ENCODE measurements around the gene SDHA. TPM values are rescaled to one million over a fixed set of nuclear protein-coding genes. Genes with fewer than 3 reads are reported as not detected.
"Not testable (repeated sequence)": the region's sequence is repeated elsewhere in the genome, so short reads cannot be mapped to it uniquely, and the experiment has no call there.

The SDHA gene
- polyA plus RNA-seq, 2 of the 4 experiments (the other 2 are of a cell fraction) = 115 to 134 TPM

- Histone ChIP-seq H3K27ac (no peak overlapping the region), H3K9me3 (no peaks in the 10 kb centered on the region), H3K4me3 (0 out of 3 replicates have a peak overlapping the region, but pooled peaks have one; percentile 99), H3K4me2 (peak overlapping the region; percentile 81), H3K4me1 (peaks cover 20% of the 10 kb centered on the region)
- DNase-seq (ENCODE audit: low read depth in 1 of 2, low spot score in 1 of 2) = no peak
- no peak for ATAC-seq
- ChIA-PET POLR2A (interaction anchor here (2.4 kb wide), 1 partner anchor 51 kb away, joined by 11 read pairs; the partner anchor contains the start of gene PDCD6), CTCF (interaction anchor here (1.1 to 1.3 kb wide), 4 partner anchors 12 to 97 kb away, joined by 3 to 5 read pairs (median 4); no protein-coding TSS in a partner anchor)
- no peak for FAIRE-seq
- WGBS (ENCODE audit: missing lambda C conversion rate) = 68% methylated on average over 4 of the region's 4 CpGs
- TF ChIP-seq TP53 (CRISPR knock-in tag; IDR thresholded peaks at IDR 0.05) (no peak), TFCP2L1 (CRISPR knock-in tag; IDR thresholded peaks at IDR 0.05) (no peak), HEYL (CRISPR knock-in tag; IDR thresholded peaks at IDR 0.05) (no peak), HOXB5 (CRISPR knock-in tag; IDR thresholded peaks at IDR 0.05) (no peak), ZNF302 (CRISPR knock-in tag; IDR thresholded peaks at IDR 0.05) (no peak), RARB (CRISPR knock-in tag; IDR thresholded peaks at IDR 0.05) (no peak), KDM1A (IDR thresholded peaks at IDR 0.05; ENCODE audit: low read depth) (no peak), ELK1 (IDR thresholded peaks at IDR 0.05; ENCODE audit: low read depth, low read length) (no peak), ATOH8 (CRISPR knock-in tag; IDR thresholded peaks at IDR 0.05; ENCODE audit: low read depth) (no peak), JUN (IDR thresholded peaks at IDR 0.05) (no peak), CBX8 (IDR thresholded peaks at IDR 0.05) (no peak), MAZ (IDR thresholded peaks at IDR 0.05; ENCODE audit: borderline replicate concordance, low read depth, low read length) (no peak), HMGXB4 (CRISPR knock-in tag; IDR thresholded peaks at IDR 0.05; ENCODE audit: borderline replicate concordance) (no peak), NPAS2 (CRISPR knock-in tag; IDR thresholded peaks at IDR 0.05; ENCODE audit: borderline replicate concordance) (no peak), HOXB13 (CRISPR knock-in tag; IDR thresholded peaks at IDR 0.05; ENCODE audit: low read depth) (no peak), ZFP36 (IDR thresholded peaks at IDR 0.05; ENCODE audit: borderline replicate concordance, partially characterized antibody) (no peak), POLR2AphosphoS2 (conservative IDR thresholded peaks at IDR 0.05; ENCODE audit: low read length) (no peak), HDAC2 (IDR thresholded peaks at IDR 0.05) (no peak), E2F6 (IDR thresholded peaks at IDR 0.05; ENCODE audit: borderline replicate concordance, low read depth) (no peak)
These were observed 1.9 kb downstream of the SDHA start for GRCh38 chr5:219991-220390.

- DNase-seq (ENCODE audit: low read depth in 1 of 2, low spot score in 1 of 2); H3K27ac ChIP-seq; H3K4me2 ChIP-seq; H3K4me3 ChIP-seq; POLR2A ChIA-PET; FAIRE-seq; H3K9me3 ChIP-seq; ATAC-seq: not testable (repeated sequence)
- WGBS (ENCODE audit: missing lambda C conversion rate) = 63% methylated on average over 6 of the region's 6 CpGs
- peaks cover 14% of the 10 kb centered on the region for H3K4me1 ChIP-seq
- CTCF ChIA-PET = interaction anchor here (1.2 kb wide), 1 partner anchor 35 kb away, joined by 4 read pairs; no protein-coding TSS in a partner anchor
These were observed 5.0 kb downstream of the SDHA start for GRCh38 chr5:222951-223715.
